Small intestine (tissue), 7 donors: ENCODE data around the gene SPEN. TPM values are rescaled to one million over a fixed set of nuclear protein-coding genes. Genes with fewer than 3 reads are reported as not detected.

Experiments
- DNase-seq, 2 donors: peaks; one replicate each; pipeline versions ENCODE4 v3.0.0 to v3.0.0-alpha.2; 2013
- FAIRE-seq: peaks from 2 replicates; lab custom pipeline; 2012; peaks lifted over from hg19 to GRCh38; lab: Jason Lieb, UNC
- H3K27ac ChIP-seq, 3 donors: one replicate each; pipeline ENCODE4 v1.5.1; 2013; ENCODE audit warnings: low read length in 2 of 3, mild to moderate bottlenecking in 2 of 3, control low read depth in 1 of 3, inconsistent platforms in 1 of 3, low read depth in 1 of 3, moderate library complexity in 1 of 3
- H3K27me3 ChIP-seq, 3 donors: one replicate each; pipeline ENCODE4 v1.6.1; 2013; ENCODE audit warnings: low read length in 3 of 3, inconsistent platforms in 1 of 3; ENCODE audit not compliant: control insufficient read depth in 3 of 3, insufficient read depth in 3 of 3
- H3K36me3 ChIP-seq, 3 donors: one replicate each; pipeline ENCODE4 v1.6.1; 2013; ENCODE audit warnings: low read length in 3 of 3, inconsistent platforms in 1 of 3, low read depth in 1 of 3, mild to moderate bottlenecking in 1 of 3, moderate library complexity in 1 of 3; ENCODE audit not compliant: control insufficient read depth in 3 of 3, insufficient read depth in 2 of 3
- H3K4me1 ChIP-seq, 3 donors: one replicate each; pipeline ENCODE4 v1.6.1; 2013; ENCODE audit warnings: low read length in 2 of 3, inconsistent platforms in 1 of 3, low read depth in 1 of 3, mild to moderate bottlenecking in 1 of 3, moderate library complexity in 1 of 3; ENCODE audit not compliant: control insufficient read depth in 3 of 3, insufficient read depth in 2 of 3
- H3K4me3 ChIP-seq, 3 donors: one replicate each; pipeline ENCODE4 v1.5.1; 2013; ENCODE audit warnings: low read length in 3 of 3, control low read depth in 1 of 3, inconsistent platforms in 1 of 3, low read depth in 1 of 3, mild to moderate bottlenecking in 1 of 3, moderate library complexity in 1 of 3
- H3K9me3 ChIP-seq, 2 donors: one replicate each; pipeline ENCODE4 v1.6.1; 2013; ENCODE audit warnings: low read depth in 1 of 2, low read length in 1 of 2; ENCODE audit not compliant: control insufficient read depth in 2 of 2, insufficient read depth in 1 of 2
- WGBS, 3 donors: extraction: QIAGEN DNeasy Blood & Tissue Kit; methylation state at CpG; one replicate each; pipeline ENCODE4 v1.1.7; 2013; 5-methylcytosine and 5-hydroxymethylcytosine counted together
- polyA plus RNA-seq, 4 donors: library from polyadenylated mRNA; stranded (reverse) in 3 of 4; unstranded in 1 of 4; fragments of 200-250 nt in 3 of 4; fragments of 120-200 nt in 1 of 4; gene quantifications; one replicate each; pipeline versions ENCODE4 v1.2.1 to v1.2.3, GENCODE V29; 2013
- donor health status: healthy with polysubstance abuse.
- donor health status: control.
- donor health status: control.
- donor health status: Bipolar disorder and iron deficiency.
- donor health status: healthy.

The SPEN gene
- polyA plus RNA-seq, 4 donors, result 12.2 to 48.8 (median 15.9) TPM

GRCh38 chr1:15945832-15946448 is 98.4 kb downstream of the SPEN start:
- H3K36me3 ChIP-seq, result peaks cover 8 to 87% (median 18%) of the 10 kb centered on the region in 3 donors
- no peak overlapping the region for H3K27ac ChIP-seq
- H3K9me3 ChIP-seq, result no peaks in the 10 kb centered on the region
- FAIRE-seq (no peak), DNase-seq (no peak)
- no peak overlapping the region for H3K4me3 ChIP-seq
- H3K4me1 ChIP-seq, result peaks cover 0 to 21% (median 6%) of the 10 kb centered on the region in 3 donors
- H3K27me3 ChIP-seq, result no peaks in the 10 kb centered on the region
- 92 to 95% (median 94%) methylated on average over 17 of the region's 17 CpGs for WGBS, 3 donors

- no peaks in the 10 kb centered on the region for H3K9me3 ChIP-seq
- peaks cover 3 to 29% (median 9%) of the 10 kb centered on the region in 3 donors for H3K4me1 ChIP-seq
- H3K4me3 ChIP-seq, result no peak overlapping the region
- peaks cover 8 to 79% (median 18%) of the 10 kb centered on the region in 3 donors for H3K36me3 ChIP-seq
- no peaks in the 10 kb centered on the region for H3K27me3 ChIP-seq
- no peak overlapping the region for H3K27ac ChIP-seq
- WGBS, 3 donors, result 88 to 91% (median 89%) methylated on average over 16 to 18 of the region's 18 CpGs
- no peak for FAIRE-seq
- no peak for DNase-seq
Observed at GRCh38 chr1:15946571-15947381, 99.3 kb downstream of the SPEN start.

DNA sequence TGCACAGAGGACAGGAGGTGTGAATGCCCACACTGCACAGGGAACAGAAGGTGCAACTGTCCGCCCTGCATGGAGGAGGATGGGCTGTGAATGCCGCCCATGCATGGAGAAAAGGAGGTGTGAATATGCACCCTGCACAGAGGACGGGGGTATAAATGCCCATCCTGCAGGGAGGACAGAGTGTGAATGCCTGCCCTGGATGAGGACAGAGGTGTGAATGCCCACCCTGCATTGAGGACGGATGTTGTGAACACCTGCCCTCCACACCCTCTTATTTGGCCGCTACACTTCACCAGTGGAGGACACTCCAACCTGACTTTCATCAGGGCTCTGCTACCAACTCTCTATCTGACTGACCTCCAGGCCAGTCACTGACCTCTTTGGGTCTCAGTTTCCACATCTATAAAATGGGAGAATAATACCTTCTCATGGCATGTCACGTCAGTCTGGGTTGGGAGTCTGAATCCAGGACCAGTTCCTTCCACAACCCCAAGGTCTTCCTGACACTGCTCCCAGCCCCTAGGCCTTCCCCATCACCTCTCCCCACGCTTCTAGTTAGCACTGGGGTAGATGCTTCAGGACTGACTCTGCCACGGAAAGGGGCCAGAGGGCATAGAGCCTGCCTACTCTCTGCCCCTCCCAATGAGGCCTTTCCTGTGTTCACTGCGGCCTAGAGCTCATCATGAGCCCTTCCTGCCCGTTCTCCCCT is 100.0 kb downstream of the SPEN start:
- peaks cover 8 to 78% (median 18%) of the 10 kb centered on the region in 3 donors for H3K36me3 ChIP-seq
- FAIRE-seq, result no peak
- H3K27ac ChIP-seq, result no peak overlapping the region

GRCh38 chr1:15948091-15948591 is 100.6 kb downstream of the SPEN start:
- WGBS, 3 donors, result 80 to 85% (median 84%) methylated on average over 16 of the region's 16 CpGs
- Histone ChIP-seq H3K27me3 (no peaks in the 10 kb centered on the region), H3K36me3 (peaks cover 8 to 75% (median 13%) of the 10 kb centered on the region in 3 donors), H3K9me3 (no peaks in the 10 kb centered on the region), H3K27ac (no peak overlapping the region), H3K4me1 (peaks cover 3 to 29% (median 9%) of the 10 kb centered on the region in 3 donors), H3K4me3 (no peak overlapping the region)
- FAIRE-seq (no peak), DNase-seq (no peak)

More for the DNA sequence above, 100.0 kb downstream of the SPEN start:
- WGBS, 3 donors, result 89 to 90% (median 89%) methylated on average over 10 of the region's 10 CpGs
- Histone ChIP-seq H3K27me3 (no peaks in the 10 kb centered on the region), H3K9me3 (no peaks in the 10 kb centered on the region), H3K4me1 (peaks cover 3 to 29% (median 9%) of the 10 kb centered on the region in 3 donors), H3K4me3 (no peak overlapping the region)
- DNase-seq, result no peak

GRCh38 chr1:15948595-15949452 is 101.3 kb downstream of the SPEN start:
- WGBS, 3 donors, result 60 to 78% (median 65%) methylated on average over 15 of the region's 15 CpGs
- H3K27ac ChIP-seq, result peak overlapping the region in 2 of 3 donors; percentile 42 to 93
- no peaks in the 10 kb centered on the region for H3K27me3 ChIP-seq
- FAIRE-seq (no peak), DNase-seq (no peak)
- peaks cover 8 to 74% (median 11%) of the 10 kb centered on the region in 3 donors for H3K36me3 ChIP-seq
- H3K9me3 ChIP-seq, result no peaks in the 10 kb centered on the region
- H3K4me1 ChIP-seq, result peaks cover 3 to 29% (median 9%) of the 10 kb centered on the region in 3 donors
- no peak overlapping the region for H3K4me3 ChIP-seq

DNA sequence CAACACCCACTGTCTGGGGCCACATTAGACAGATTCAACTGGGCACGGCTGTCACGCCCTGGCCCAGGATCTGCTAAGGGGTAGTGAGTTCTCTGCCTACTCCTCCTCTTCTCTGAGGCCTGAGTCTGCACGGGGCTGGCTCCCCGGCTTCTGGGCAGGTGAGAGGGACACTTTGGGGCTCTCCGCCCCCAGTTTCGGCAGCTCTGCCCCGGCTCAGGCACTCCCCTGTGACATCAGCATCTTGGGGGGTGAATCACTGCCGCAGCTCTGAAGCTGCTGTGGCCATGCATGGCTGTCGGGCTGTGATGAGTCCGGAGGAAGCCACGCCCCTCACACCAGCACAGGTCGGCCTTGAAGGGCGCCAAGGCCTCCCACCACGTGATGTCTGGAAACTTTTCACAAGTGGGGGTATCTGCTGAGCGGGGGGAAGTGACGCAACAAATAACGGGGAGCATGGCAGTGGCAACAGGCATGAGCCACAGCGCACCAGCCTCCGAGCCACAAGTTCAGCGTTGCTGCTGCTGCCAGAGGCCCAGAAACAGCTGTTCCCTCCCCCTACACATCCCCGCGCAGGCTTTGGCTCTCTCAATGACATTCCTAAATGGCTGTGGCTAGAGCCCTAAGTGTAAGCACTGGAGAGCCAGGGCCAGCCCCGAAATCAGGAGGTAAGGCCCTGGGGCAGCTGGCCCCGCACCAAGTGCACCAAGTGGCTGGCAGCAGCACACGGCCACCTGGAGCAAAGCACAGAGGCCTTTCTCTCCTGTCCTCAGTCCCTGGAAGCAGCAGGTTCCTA is 102.1 kb downstream of the SPEN start:
- peak overlapping the region; percentile 6 to 93 (median 42) for H3K27ac ChIP-seq
- 31 to 65% (median 52%) methylated on average over 25 of the region's 25 CpGs for WGBS, 3 donors
- no peak for FAIRE-seq
- no peaks in the 10 kb centered on the region for H3K9me3 ChIP-seq
- no peak overlapping the region for H3K4me3 ChIP-seq
- no peaks in the 10 kb centered on the region for H3K27me3 ChIP-seq
- peak; percentile 53 to 89 for DNase-seq
- H3K4me1 ChIP-seq, result peaks cover 3 to 29% (median 9%) of the 10 kb centered on the region in 3 donors
- H3K36me3 ChIP-seq, result peaks cover 2 to 73% (median 4%) of the 10 kb centered on the region in 3 donors

DNA sequence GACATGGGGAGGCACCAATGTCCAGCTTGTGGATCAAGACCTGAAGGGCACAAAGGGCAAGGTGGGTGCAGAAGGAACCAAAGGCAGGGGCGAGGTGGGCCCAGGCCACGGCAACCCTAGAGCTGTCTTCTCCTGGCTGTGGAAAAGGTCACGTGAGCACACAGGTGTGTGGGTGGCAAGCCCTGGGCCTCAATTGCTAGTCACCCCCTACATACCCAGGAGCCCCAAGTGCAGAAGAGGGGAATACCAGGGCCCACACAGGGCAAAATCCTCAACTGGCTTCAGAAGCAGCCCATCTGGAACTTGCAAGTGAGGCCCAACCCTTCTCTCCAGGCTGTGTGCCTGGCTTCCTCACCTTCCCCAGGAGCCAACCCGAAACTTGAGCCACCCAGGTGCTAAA is 102.8 kb downstream of the SPEN start:
- peaks cover 0 to 67% (median 0%) of the 10 kb centered on the region in 3 donors for H3K36me3 ChIP-seq
- peak overlapping the region in 2 of 3 donors; percentile 32 to 93 for H3K27ac ChIP-seq
- no peak for DNase-seq
- no peaks in the 10 kb centered on the region for H3K9me3 ChIP-seq
- no peaks in the 10 kb centered on the region for H3K27me3 ChIP-seq
- FAIRE-seq, result no peak
- no peak overlapping the region for H3K4me3 ChIP-seq
- 81 to 95% (median 88%) methylated on average over 4 of the region's 4 CpGs for WGBS, 3 donors
- H3K4me1 ChIP-seq, result peaks cover 3 to 29% (median 9%) of the 10 kb centered on the region in 3 donors
